Measurements from ENCODE around the gene RASAL2. TPM values are rescaled to one million over a fixed set of nuclear protein-coding genes. Genes with fewer than 3 reads are reported as not detected.

Gene RASAL2
- total and polyA plus RNA-seq, 2 donors (not counting 1 experiment from before 2014, with no cell fraction given): 0.12 TPM; not detected in 1

DNA sequence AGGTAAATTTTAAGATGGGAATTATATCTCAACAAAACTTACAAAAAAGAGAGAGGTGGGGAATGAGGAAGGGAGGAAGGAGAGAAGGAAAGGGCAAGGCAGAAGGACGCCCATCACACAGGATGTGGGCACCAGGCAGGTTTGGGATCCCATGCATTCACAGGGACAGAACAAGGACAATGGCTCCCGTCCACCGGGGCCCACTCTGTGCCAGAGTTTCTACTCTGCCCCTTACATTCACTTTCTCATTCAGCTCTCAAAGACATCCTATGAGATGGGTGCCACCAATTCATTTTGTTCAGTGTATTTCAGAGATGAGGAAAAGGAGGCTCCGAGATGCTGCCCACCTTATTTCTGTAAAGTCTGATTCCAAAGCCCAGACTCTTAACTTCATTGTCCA, 395.5 kb downstream of the RASAL2 start:
- WGBS (ENCODE audit: insufficient coverage): no CpG with 5 or more reads among the region's 4 CpGs

DNA sequence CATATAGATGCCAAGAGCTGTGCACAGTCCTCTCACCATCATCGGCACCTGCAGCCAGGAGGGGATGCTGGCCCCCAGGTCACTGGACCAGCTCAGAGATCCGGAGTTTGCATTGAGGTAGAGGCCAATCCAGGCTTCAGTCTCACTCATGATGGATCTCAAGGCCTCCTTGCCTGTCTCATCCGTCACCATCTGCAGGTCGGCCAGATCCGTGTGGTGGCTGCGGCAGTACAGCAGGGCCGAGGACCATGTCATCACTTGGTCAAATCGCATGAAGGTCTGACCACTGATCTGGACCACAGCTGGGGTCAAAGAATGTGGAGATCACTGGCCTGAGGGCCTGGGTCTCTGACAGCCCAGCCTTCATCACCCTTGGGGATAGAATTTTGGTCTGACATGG, 396.2 kb downstream of the RASAL2 start:
- Mint-ChIP-seq H3K27me3 (peaks cover 8% of the 10 kb centered on the region), H3K4me1 (peaks cover 23% of the 10 kb centered on the region), H3K27ac (no peak overlapping the region), H3K9me3 (ENCODE audit: insufficient read depth) (no peaks in the 10 kb centered on the region), H3K4me3 (no peak overlapping the region)
- Histone ChIP-seq H3K4me1 (ENCODE audit: control insufficient read depth in 2 of 2, insufficient read depth in 2 of 2, low read length in 2 of 2) (peaks cover 21 to 26% of the 10 kb centered on the region in 2 donors), H3K9me3 (ENCODE audit: control extremely low read depth in 1 of 3, control insufficient read depth in 2 of 3, insufficient read depth in 1 of 3, low read length in 2 of 3) (peaks cover 0 to 6% (median 0%) of the 10 kb centered on the region in 3 donors), H3K9ac (ENCODE audit: low read length) (no peak overlapping the region), H3K79me2 (ENCODE audit: control insufficient read depth, insufficient read depth, low read length) (no peaks in the 10 kb centered on the region), H2AFZ (ENCODE audit: insufficient read depth, low read depth, low read length, poor library complexity, severe bottlenecking) (no peak overlapping the region), H3K27me3 (replicated peaks in 1 of 4; ENCODE audit: control extremely low read depth in 1 of 4, control insufficient read depth in 3 of 4, insufficient read depth in 4 of 4, low read length in 3 of 4) (no peaks in the 10 kb centered on the region), H3K27ac (ENCODE audit: low read length in 2 of 2) (no peak overlapping the region), H3K4me2 (replicated peaks; ENCODE audit: low read depth, low read length, poor library complexity, severe bottlenecking) (no peak overlapping the region), H4K20me1 (ENCODE audit: control insufficient read depth, insufficient read depth, low read length, poor library complexity, severe bottlenecking) (no peaks in the 10 kb centered on the region), H3K4me3 (ENCODE audit: control extremely low read depth in 1 of 5, extremely low read depth in 1 of 5, insufficient read depth in 1 of 5, low read depth in 2 of 5, low read length in 4 of 5) (no peak overlapping the region), H3K36me3 (replicated peaks in 1 of 2; ENCODE audit: control extremely low read depth in 1 of 2, control insufficient read depth in 1 of 2, extremely low read depth in 1 of 2, insufficient read depth in 2 of 2, low read length in 1 of 2) (no peaks in the 10 kb centered on the region)
- ATAC-seq (ENCODE audit: low read depth) (no peak), DNase-seq (no peak)
- 99% methylated on average over 8 of the region's 8 CpGs for WGBS (ENCODE audit: insufficient coverage)
- CTCF ChIA-PET: interaction anchor here (1.4 kb wide), 1 partner anchor 11 kb away, joined by 3 read pairs; no protein-coding TSS in a partner anchor
- TF ChIP-seq, protein P1, sequence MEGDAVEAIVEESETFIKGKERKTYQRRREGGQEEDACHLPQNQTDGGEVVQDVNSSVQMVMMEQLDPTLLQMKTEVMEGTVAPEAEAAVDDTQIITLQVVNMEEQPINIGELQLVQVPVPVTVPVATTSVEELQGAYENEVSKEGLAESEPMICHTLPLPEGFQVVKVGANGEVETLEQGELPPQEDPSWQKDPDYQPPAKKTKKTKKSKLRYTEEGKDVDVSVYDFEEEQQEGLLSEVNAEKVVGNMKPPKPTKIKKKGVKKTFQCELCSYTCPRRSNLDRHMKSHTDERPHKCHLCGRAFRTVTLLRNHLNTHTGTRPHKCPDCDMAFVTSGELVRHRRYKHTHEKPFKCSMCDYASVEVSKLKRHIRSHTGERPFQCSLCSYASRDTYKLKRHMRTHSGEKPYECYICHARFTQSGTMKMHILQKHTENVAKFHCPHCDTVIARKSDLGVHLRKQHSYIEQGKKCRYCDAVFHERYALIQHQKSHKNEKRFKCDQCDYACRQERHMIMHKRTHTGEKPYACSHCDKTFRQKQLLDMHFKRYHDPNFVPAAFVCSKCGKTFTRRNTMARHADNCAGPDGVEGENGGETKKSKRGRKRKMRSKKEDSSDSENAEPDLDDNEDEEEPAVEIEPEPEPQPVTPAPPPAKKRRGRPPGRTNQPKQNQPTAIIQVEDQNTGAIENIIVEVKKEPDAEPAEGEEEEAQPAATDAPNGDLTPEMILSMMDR (IDR thresholded peaks at IDR 0.05): no peak
- no peak for TF ChIP-seq EZH2 (IDR thresholded peaks at IDR 0.05; ENCODE audit: borderline replicate concordance, insufficient read depth, low read depth, low read length, poor library complexity, severe bottlenecking)
- POLR2A ChIA-PET: no interaction called here
- intact Hi-C loops (cut with micrococcal nuclease): no loop called here

More for the DNA sequence above, 395.5 kb downstream of the RASAL2 start:
- peaks cover 27% of the 10 kb centered on the region in 2 donors for H3K4me1 ChIP-seq (ENCODE audit: control insufficient read depth in 2 of 2, insufficient read depth in 2 of 2, low read length in 2 of 2)
- no peak overlapping the region for H3K27ac ChIP-seq (ENCODE audit: low read length in 2 of 2)
- no peak overlapping the region for H3K27ac Mint-ChIP-seq
- H3K4me3 Mint-ChIP-seq: no peak overlapping the region
- no peak overlapping the region for H2AFZ ChIP-seq (ENCODE audit: insufficient read depth, low read depth, low read length, poor library complexity, severe bottlenecking)
- H4K20me1 ChIP-seq (ENCODE audit: control insufficient read depth, insufficient read depth, low read length, poor library complexity, severe bottlenecking): no peaks in the 10 kb centered on the region
- TF ChIP-seq EZH2 (IDR thresholded peaks at IDR 0.05; ENCODE audit: borderline replicate concordance, insufficient read depth, low read depth, low read length, poor library complexity, severe bottlenecking): no peak
- TF ChIP-seq, protein P1 (IDR thresholded peaks at IDR 0.05): no peak
- H3K4me2 ChIP-seq (replicated peaks; ENCODE audit: low read depth, low read length, poor library complexity, severe bottlenecking): no peak overlapping the region
- peaks cover 28% of the 10 kb centered on the region for H3K4me1 Mint-ChIP-seq
- no peaks in the 10 kb centered on the region for H3K36me3 ChIP-seq (replicated peaks in 1 of 2; ENCODE audit: control extremely low read depth in 1 of 2, control insufficient read depth in 1 of 2, extremely low read depth in 1 of 2, insufficient read depth in 2 of 2, low read length in 1 of 2)
- H3K27me3 Mint-ChIP-seq: peaks cover 8% of the 10 kb centered on the region
- ATAC-seq (ENCODE audit: low read depth) (no peak), DNase-seq (no peak)
- H3K27me3 ChIP-seq (replicated peaks in 1 of 4; ENCODE audit: control extremely low read depth in 1 of 4, control insufficient read depth in 3 of 4, insufficient read depth in 4 of 4, low read length in 3 of 4): no peaks in the 10 kb centered on the region
- H3K9me3 ChIP-seq (ENCODE audit: control extremely low read depth in 1 of 3, control insufficient read depth in 2 of 3, insufficient read depth in 1 of 3, low read length in 2 of 3): peaks cover 0 to 6% (median 0%) of the 10 kb centered on the region in 3 donors
- intact Hi-C loops (cut with micrococcal nuclease): no loop called here
- H3K4me3 ChIP-seq (ENCODE audit: control extremely low read depth in 1 of 5, extremely low read depth in 1 of 5, insufficient read depth in 1 of 5, low read depth in 2 of 5, low read length in 4 of 5): no peak overlapping the region
- no peaks in the 10 kb centered on the region for H3K79me2 ChIP-seq (ENCODE audit: control insufficient read depth, insufficient read depth, low read length)
- no peak overlapping the region for H3K9ac ChIP-seq (ENCODE audit: low read length)
- ChIA-PET CTCF (interaction anchor here (1.4 kb wide), 1 partner anchor 12 kb away, joined by 3 read pairs; no protein-coding TSS in a partner anchor), POLR2A (no interaction called here)
- no peaks in the 10 kb centered on the region for H3K9me3 Mint-ChIP-seq (ENCODE audit: insufficient read depth)
